Ecto neural progenitor cell (in vitro differentiated cells): Measurements from ENCODE around the gene OVCA2.

Experiments
- DNase-seq: peaks from one replicate; pipeline ENCODE4 v3.0.0-alpha.2; 2018; ENCODE audit warnings: low spot score

OVCA2 gene

DNA sequence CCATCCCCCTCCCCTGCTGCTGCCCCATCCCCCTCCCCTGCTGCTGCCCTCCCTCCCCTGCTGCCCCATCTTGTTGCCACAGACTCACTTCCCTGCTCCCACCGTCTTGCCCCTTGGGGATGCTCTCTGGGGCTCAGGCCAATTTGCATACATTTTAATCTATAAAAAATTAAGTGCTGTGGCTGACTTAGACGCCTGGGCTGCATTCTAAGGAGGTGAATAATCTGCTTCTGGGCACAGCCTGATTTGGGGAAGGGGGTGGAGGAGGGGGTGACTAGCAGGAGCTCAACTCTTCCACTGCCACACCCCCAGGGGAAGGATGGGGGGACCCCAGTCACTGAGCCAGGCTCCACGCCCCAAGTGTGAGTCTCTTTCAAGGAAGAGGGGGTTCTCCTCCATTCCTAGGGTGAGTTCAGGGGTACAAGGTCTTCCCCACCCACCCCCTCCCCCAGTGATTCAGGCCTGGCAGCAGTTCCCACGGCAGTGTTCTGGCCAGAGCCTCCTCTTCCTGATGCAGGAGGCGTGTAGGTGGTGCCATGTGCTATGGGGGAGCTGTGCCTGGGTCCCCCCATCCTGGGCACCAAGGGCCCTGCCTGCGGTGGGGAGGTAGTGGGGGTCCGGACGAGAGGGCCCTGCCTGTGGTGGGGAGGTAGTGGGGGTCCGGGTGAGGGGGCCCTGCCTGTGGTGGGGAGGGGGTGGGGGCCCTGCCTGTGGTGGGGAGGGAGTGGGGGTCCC is 6.8 kb upstream of the OVCA2 start:
- DNase-seq: no peak

DNA sequence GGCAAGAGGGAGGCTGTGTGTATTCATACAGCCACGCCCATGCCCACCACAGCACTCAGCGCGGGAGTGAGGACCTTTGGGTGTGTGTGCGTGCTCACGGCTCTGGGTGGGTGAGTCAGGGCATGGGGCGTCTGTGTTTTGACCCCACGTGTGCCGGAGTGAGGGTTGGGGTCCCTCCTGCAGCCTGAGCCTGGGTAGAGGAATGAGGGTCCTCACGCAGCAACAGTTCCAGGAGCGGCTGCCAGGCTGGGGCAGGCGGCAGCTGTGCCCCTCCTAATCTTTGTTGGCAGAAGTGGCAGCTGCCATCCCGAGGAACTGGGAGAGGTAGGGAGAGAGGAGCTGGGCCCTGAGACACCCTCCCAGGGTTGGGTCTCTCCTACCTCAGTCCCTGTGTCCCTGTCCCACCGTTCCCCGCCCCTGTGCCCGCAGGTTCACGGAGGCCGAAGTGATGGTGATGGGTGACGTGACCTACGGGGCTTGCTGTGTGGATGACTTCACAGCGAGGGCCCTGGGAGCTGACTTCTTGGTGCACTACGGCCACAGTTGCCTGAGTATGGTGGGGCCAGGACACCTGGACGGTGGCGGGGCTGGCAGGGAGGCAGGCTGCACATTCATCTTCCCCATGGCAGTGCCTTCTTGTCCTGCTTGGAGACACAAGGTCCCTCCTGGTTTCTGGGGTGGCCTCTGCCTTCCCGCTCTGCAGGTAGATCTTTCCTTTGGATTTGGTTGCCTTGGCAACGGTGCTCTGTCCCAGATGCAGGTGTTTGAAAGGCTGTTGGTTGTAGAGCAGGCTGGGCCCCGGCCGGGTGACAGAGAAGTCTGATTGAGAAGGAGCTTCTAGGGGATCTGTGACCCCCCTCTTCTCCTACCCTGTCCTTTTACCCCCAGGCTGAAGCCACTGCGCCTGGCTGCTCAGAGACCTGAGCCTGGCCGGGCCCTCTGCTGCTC is 6.0 kb upstream of the OVCA2 start:
- DNase-seq: no peak

GRCh38 chr17:2037155-2037554 is 4.7 kb upstream of the OVCA2 start:
- DNase-seq: no peak

- DNase-seq: no peak
Measured at GRCh38 chr17:2040219-2040827, 1.5 kb upstream of the OVCA2 start.

DNA sequence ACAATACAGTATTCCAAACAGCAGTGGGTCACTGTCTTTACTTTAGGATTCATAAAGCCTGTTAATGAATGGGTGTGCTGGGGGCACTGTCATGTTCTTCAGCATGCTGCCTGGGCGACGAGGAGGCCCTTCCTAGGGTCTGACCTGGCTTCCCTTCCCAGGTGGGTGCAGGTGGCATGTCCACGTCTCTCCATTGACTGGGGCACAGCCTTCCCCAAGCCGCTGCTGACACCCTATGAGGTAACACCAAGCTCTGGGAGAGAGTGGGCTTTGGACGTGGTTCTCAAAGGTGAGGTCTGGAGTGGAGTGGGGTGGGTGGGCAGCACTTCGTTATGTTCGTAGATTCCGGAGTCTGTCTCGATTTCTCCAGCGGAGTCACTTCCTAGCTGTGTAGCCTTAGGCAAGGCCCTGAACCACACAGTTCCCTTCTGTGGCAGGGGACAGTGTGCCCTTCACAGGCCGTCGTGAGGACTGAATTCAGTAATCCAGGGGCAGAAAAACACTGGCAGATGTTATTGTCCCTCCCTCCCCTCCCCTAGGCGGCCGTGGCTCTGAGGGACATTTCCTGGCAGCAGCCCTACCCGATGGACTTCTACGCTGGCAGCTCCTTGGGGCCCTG is 771 bp upstream of the OVCA2 start:
- no peak for DNase-seq

- DNase-seq: no peak
Measured at GRCh38 chr17:2042390-2042847, 597 bp downstream of the OVCA2 start.

DNA sequence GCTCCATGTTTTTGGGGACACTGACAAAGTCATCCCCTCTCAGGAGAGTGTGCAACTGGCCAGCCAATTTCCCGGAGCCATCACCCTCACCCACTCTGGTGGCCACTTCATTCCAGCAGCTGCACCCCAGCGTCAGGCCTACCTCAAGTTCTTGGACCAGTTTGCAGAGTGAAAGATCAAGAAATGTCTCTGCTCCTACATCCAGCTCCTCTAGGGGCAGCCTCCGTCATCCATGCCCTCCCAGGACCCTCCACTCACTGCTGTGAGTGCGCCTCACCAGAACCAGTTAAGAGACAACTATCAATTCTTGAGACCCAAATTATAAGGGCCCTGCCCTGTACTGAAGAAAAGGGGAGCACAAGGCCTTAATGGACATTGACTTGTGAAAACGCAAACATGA is 1.1 kb downstream of the OVCA2 start:
- no peak for DNase-seq

- DNase-seq: no peak
Measured at GRCh38 chr17:2043785-2044184, 2.0 kb downstream of the OVCA2 start.

DNA sequence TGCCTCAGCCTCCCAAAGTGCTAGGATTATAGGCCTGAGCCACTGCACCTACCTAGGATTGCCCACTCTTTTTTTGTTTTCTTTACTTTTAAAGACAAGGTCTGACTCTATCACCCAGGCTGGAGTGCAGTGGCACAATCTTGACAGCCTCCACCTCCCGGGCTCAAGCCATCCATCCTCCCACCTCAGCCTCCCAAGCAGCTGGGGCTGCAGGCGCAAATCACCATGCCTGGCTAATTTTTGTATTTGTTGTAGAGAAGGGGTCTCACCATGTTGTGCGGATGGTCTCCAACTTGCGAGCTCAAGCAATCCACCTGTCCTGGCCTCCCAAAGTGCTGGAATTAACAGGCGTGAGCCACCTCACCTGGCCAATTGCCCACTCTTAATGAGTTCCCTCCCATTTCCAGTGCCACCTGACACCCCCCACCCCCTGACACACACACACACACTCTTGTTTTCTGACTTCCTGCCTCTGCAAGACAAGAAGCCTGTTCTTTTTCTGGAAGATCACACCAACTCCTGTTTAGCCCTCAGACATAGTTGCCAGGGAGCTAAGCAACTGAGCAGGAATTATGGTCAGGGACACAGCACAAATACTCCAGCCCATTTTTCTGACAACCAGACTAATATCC is 2.6 kb downstream of the OVCA2 start:
- no peak for DNase-seq

DNA sequence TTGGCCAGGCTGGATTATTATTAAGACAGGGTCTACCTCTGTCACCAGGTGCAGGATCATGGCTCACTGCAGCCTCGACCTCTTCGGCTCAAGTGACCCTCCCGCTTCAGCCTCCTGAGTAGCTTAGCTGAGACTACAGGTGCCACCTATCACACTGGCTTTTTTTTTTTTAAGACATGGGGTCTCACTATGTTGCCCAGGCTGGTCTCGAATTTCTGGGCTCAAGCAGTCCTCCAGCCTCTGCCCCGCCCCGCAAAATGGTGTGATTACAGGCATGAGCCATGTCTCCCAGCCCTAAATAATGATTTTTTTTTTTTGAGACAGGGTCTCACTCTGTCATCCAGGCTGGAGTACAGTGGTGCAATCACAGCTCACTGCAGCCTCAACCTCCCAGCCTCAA is 5.8 kb downstream of the OVCA2 start:
- DNase-seq: no peak

DNA sequence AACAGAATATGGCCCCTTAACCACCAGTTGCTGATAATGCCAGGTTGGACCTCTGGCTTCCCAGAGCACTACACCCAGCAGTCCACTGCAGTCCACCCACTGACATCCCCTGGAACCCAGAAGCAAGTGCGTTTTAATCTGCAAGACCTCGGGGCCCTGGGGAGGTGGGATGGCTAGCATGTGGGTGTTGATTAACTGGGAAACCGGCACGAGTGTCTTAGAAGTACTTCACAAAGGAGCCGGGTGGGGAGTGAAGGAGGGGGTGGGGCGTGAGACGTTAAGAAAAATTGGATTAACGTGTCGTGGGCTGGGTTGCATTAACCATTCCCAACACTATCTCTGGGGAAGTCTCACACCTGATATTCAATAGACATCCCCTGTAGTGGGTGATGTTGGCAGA is 7.0 kb downstream of the OVCA2 start:
- no peak for DNase-seq

- peak; percentile 96 for DNase-seq
Measured at GRCh38 chr17:2049333-2050299, 7.8 kb downstream of the OVCA2 start.

DNA sequence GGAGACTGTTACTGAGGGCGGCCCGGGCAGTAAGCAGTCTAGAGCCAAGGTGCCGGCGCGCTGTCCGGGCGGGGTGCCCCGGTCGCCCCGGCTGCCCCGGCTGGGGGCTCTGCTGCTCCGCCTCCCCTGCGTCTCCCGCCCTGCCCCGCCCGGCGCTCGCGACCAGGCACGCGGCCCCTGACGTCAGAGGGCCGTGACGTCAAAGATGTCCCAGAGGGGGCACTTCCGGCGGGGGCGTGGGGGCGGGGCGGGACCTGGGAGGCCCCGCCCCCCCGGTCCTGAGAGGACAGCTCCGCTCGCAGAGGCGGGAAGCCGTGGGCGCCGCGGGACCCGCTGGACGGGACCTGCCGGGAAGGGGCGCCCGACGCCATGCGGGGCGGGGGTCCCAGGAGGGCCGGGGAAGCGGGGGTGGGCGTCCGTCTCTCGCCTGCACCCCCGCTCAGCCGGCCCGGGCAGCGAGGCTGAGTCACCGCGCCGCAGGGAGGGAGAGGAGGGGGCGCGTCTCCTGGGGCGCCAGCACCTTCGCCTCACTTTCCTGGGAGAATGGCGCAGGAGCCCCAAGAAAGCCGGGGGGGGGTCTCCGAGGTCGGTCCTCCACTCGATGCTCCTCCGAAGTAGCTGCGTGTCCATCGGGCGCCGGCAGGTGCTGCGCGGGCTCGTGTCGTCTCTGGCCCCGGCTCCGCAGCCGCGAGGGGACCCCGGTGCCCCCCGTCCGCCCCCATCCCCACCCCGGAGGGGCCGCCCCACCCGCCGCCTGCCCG is 8.7 kb downstream of the OVCA2 start:
- peak; percentile 90 for DNase-seq

DNA sequence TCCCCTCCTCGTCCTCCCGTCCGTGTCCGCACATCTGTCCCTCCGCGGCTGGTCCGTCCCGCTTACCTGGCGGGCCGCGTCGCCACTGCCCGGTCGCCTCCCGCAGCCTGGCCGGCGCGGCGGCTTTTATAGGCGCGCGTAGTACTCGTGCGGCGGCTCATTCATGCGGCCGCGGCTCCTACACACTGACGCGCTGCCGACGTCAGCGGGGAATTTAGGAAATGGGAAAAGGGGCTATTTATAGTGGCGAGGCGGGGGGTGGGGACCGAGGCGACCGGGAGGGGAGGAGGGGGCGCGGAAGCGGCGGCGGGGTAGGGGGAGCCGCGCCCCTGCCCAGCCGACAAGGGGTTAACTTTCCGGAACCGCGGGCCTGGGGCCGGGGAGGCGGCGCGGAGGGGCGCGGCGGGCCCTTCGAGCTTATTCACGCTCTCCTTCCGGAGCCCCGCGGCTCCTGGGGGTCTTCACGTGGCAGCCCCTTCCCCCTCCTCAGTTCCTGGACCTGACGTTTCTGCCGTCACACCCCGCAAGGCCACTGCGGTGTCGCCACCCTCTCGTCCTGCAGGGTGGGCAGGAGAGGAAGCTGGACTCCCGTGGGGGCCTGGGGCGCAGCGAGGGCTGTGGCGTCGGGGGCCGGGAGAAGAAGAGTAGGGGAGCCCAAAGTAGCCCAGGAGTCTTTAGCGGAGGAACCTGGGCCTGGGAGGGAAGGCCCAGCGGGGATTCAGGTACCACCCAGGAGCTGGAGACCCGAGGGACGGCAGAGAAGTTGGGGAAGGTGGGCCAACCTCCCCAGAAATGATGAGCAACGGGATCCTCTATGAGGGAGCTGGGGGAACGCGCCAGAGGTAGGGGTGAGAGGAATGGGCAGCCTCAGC is 9.5 kb downstream of the OVCA2 start:
- DNase-seq: no peak

DNA sequence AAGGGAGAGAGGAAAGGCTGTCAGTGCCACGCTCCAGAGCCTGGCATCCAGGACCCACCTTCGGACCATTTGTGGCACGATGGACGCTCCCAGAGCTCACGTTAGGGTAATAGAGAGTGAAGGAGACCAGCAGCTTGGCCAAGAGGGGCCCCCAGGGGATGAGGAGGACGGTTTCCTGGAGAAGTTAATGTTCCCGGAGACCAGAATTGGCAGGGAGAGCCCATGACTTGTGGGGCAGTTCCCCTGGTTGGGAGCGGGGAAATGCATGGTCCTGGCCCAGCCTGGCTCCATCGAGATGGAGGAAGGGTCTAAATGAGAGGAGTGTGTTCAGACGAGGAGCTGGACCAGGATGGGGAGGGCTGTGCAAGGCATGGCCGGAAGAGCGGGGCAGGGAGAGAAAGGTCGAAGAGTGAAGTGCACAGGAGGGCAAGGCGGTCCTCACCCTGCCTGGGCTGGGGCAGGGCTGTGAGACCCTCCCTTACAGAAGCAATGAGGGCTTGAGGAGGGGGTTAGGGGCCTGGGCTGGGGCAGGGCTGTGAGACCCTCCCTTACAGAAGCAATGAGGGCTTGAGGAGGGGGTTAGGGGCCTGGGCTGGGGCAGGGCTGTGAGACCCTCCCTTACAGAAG is 10.2 kb downstream of the OVCA2 start:
- DNase-seq: peak; percentile 56

DNA sequence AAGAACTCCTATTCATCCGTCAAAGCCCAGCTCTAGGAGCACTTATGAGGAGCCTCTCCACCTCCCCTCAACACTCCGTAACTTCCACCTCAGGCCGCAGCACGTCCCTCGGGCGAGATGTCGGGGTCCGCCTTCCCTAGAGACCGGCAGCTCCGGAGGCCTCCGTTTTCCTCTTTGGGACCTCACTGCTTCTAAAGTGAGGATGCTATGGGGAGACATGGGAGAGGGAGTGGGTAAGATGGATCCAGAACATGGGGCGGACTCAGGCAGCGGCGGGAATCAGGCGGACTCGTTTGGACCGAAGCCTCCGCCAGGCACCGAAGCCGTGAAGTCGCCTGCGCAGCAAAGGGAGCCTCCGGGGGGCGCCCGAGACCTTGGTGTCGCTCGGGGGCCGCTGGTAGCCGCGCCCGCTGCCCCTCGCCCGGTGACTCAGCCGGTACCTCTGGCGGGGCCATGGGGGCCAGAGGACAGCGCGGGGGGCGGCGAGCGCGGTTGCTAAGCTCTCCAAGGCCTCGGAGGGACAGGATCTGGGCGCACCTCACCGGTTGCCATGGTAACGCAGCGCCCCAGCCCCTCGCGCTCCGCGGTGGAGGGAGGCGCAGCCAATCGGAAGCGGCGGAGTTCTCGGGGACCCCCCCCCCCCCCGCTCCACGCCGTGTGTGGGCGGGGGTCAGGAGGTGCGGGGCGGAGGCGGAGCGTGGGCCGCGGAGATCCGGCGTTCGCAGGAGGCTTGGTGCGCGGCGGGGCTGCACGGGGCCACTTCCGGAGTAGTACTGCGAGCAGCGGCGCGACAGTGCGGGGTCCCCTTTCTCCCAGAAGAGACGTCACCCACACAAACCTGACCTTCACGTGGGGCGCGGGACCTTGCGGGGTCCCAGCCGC is 11.8 kb downstream of the OVCA2 start:
- DNase-seq: peak; percentile 86

- DNase-seq: peak; percentile 71
Measured at GRCh38 chr17:2054262-2054511, 12.4 kb downstream of the OVCA2 start.
